Erythroblast (primary cell): ENCODE results near the gene ANKRD44.

Experiments
- GATA1 ChIP-seq: IDR thresholded peaks from 2 replicates; pipeline ENCODE4 v1.6.1; 2011; ENCODE audit warnings: low read depth, mild to moderate bottlenecking, control low read depth, low read length, moderate library complexity
- POLR2A ChIP-seq: IDR thresholded peaks from 2 replicates; pipeline ENCODE4 v1.6.1; 2011; ENCODE audit warnings: mild to moderate bottlenecking, low read length

- TF ChIP-seq POLR2A (no peak), GATA1 (no peak)
Measured at GRCh38 chr2:196980001-196980400, 330.6 kb downstream of the ANKRD44 start.
